K562 (cell line): Measurements from ENCODE around the gene CCSER2. TPM values are rescaled to one million over a fixed set of nuclear protein-coding genes. Genes with fewer than 3 reads are reported as not detected.

Experiments
- ATAC-seq: fragments of 200-7000 bp; cut with Tn5 transposase; 3 replicates; pipeline ENCODE4 v1.9.1; 2020; ENCODE audit warnings: moderate library complexity
- BruUV-seq: library from RNA; stranded (reverse); fragments of 400-500 nt; replicated peaks from 2 replicates; lab custom pipeline; 2021; lab: Mats Ljungman, UMichigan
- CTCF ChIA-PET: fragments of 300-600 bp; formaldehyde crosslinking; extraction: SDS; loops from one replicate; lab custom pipeline; 2021; ENCODE audit warnings: low intra/inter-chr PET ratio; lab: Yijun Ruan, JAX
- POLR2A ChIA-PET: fragments of 300-600, 350-650 bp; sonication (Branson Sonifier 250); formaldehyde crosslinking; extraction: SDS; loops from one replicate; lab custom pipeline; 2021; ENCODE audit warnings: antibody characterized with exemption, inconsistent platforms; lab: Yijun Ruan, JAX
- DNase-seq, 4 experiments: peaks; one replicate each; pipeline versions ENCODE4 v3.0.0 to v3.0.0-alpha.2; 2011 to 2018; ENCODE audit warnings: low spot score in 3 of 4, mixed read lengths in 3 of 4; ENCODE audit errors: extremely low read depth in 1 of 4
- FAIRE-seq: peaks from 2 replicates; lab custom pipeline; 2011; peaks lifted over from hg19 to GRCh38; lab: Jason Lieb, UNC
- H2AFZ ChIP-seq: 2 replicates; pipeline ENCODE4 v1.6.0; 2011; ENCODE audit warnings: low read depth, low read length, control low read depth, inconsistent platforms
- H3K27ac ChIP-seq: fragments of 200-600 bp; 3 replicates; pipeline ENCODE4 v1.8.0; 2011; ENCODE audit warnings: low read depth, mild to moderate bottlenecking, control low read depth, inconsistent platforms, low read length, moderate library complexity, mixed read lengths; ENCODE audit errors: extremely low read depth
- H3K27me3 ChIP-seq, 2 experiments: fragments of 300-600 bp in 1 of 2; 2 replicates in 1 of 2; 3 replicates in 1 of 2; pipeline versions ENCODE4 v1.6.0 to v1.8.0; 2011; ENCODE audit warnings: inconsistent platforms in 2 of 2, low read length in 2 of 2, mild to moderate bottlenecking in 1 of 2, mixed read lengths in 1 of 2, moderate library complexity in 1 of 2; ENCODE audit not compliant: control insufficient read depth in 2 of 2, insufficient read depth in 2 of 2
- H3K36me3 ChIP-seq: fragments of 300-600 bp; 3 replicates; pipeline ENCODE4 v1.8.0; 2011; ENCODE audit warnings: mild to moderate bottlenecking, low read length, inconsistent platforms; ENCODE audit not compliant: control insufficient read depth, insufficient read depth
- H3K4me1 ChIP-seq, 2 experiments: fragments of 200-600 bp in 1 of 2; replicated peaks in 1 of 2; 2 replicates in 1 of 2; 3 replicates in 1 of 2; pipeline versions ENCODE4 v1.5.1 to v1.8.0; 2011; ENCODE audit warnings: inconsistent platforms in 2 of 2, low read length in 2 of 2, mild to moderate bottlenecking in 1 of 2, mixed read lengths in 1 of 2, moderate library complexity in 1 of 2; ENCODE audit not compliant: control insufficient read depth in 2 of 2, insufficient read depth in 2 of 2
- H3K4me2 ChIP-seq: 2 replicates; pipeline ENCODE4 v1.6.1; 2011; ENCODE audit warnings: low read length, control low read depth, inconsistent platforms, mixed read lengths; ENCODE audit not compliant: insufficient read depth
- H3K4me3 ChIP-seq: fragments of 200-600 bp; sonication (generic), shearing (Covaris generic); 2 replicates; pipeline ENCODE4 v1.5.1; 2016; ENCODE audit warnings: control low read depth, inconsistent platforms
- H3K79me2 ChIP-seq: fragments of 200-600 bp; 3 replicates; pipeline ENCODE4 v1.8.0; 2011; ENCODE audit warnings: low read length, inconsistent platforms; ENCODE audit not compliant: control insufficient read depth, insufficient read depth
- H3K9ac ChIP-seq, 2 experiments: 2 replicates each; pipeline versions ENCODE4 v1.6.0 to v1.6.1; 2011; ENCODE audit warnings: low read depth in 2 of 2, low read length in 2 of 2, control low read depth in 1 of 2, inconsistent platforms in 1 of 2, mild to moderate bottlenecking in 1 of 2, mixed read lengths in 1 of 2; ENCODE audit not compliant: insufficient read depth in 1 of 2
- H3K9me1 ChIP-seq: one replicate; pipeline ENCODE4 v1.6.0; 2011; ENCODE audit warnings: inconsistent platforms, mild to moderate bottlenecking, low read length, moderate library complexity; ENCODE audit not compliant: control insufficient read depth, insufficient read depth
- H3K9me3 ChIP-seq: replicated peaks from 2 replicates; pipeline ENCODE4 v1.5.1; 2011; ENCODE audit warnings: low read depth, low read length, inconsistent platforms; ENCODE audit not compliant: control insufficient read depth, insufficient read depth
- H4K20me1 ChIP-seq: replicated peaks from 2 replicates; pipeline ENCODE4 v1.6.1; 2011; ENCODE audit warnings: low read length, inconsistent platforms, mixed read lengths; ENCODE audit not compliant: control insufficient read depth, insufficient read depth
- LCOR ChIP-seq: sonication (generic); formaldehyde crosslinking; IDR thresholded peaks from 2 replicates; pipeline ENCODE4 v1.8.0; 2022; ENCODE audit warnings: mild to moderate bottlenecking, missing genetic modification reagents
- ZNF740 ChIP-seq, 3 experiments: fragments of 200-800 bp in 1 of 3; sonication (Bioruptor generic) in 1 of 3; sonication (generic) in 1 of 3; formaldehyde crosslinking in 1 of 3; IDR thresholded peaks; 2 replicates each; pipeline versions ENCODE4 v1.6.1 to v1.8.0; 2016 to 2022; ENCODE audit warnings: mild to moderate bottlenecking in 2 of 3, missing compliant biosample characterization in 2 of 3, missing genetic modification characterization in 2 of 3, missing genetic modification reagents in 1 of 3
- whole genome bisulfite sequencing: fragments of 100-300 bp; shearing (Covaris generic); methylation state at CpG from one replicate; pipeline ENCODE4 v1.1.6; 2016; ENCODE audit warnings: low coverage, mixed read lengths; ENCODE audit not compliant: insufficient coverage; ENCODE audit errors: missing lambda C conversion rate; 5-methylcytosine and 5-hydroxymethylcytosine counted together
- in situ Hi-C: fragments of 300-500 bp; cut with MboI; formaldehyde crosslinking; loops from 4 replicates; pipeline ENCODE4 v1.15.0; 2018; ENCODE audit warnings: inconsistent platforms, mixed read lengths
- intact Hi-C: fragments of 100-400 bp; cut with micrococcal nuclease; formaldehyde crosslinking; loops from 2 replicates; pipeline ENCODE4 v1.14.2; 2022
- polyA plus RNA-seq, 8 experiments: library from polyadenylated mRNA; depleted of rRNA in 4 of 8; stranded (reverse) in 5 of 8; unstranded in 3 of 8; fragments of >200 nt; fragmentation: Nextera tagmentation in 2 of 8; fragmentation: Illumina TruSeq in 1 of 8; extraction: Ambion mirVana in 2 of 8; extraction: Trizol in 1 of 8; gene quantifications; 2 replicates each; pipeline versions ENCODE4 v1.2.1 to v1.2.3, GENCODE V29; 2011 to 2014; ENCODE audit warnings: inconsistent platforms in 1 of 8, missing spikeins in 1 of 8
- total RNA-seq, 7 experiments: library from RNA; depleted of rRNA in 6 of 7; stranded (reverse); fragments of >200 nt in 6 of 7; fragmentation: Illumina TruSeq in 2 of 7; extraction: Trizol in 2 of 7; gene quantifications; 2 replicates each; pipeline versions ENCODE4 v1.2.1 to v1.2.3, GENCODE V29; 2011 to 2021; ENCODE audit warnings: low replicate concordance in 1 of 7
- TF ChIP-seq, protein P1 (sequence below): fragments of 200-800 bp; sonication (Bioruptor generic); IDR thresholded peaks from 2 replicates; pipeline ENCODE4 v1.6.1; 2017; ENCODE audit warnings: missing genetic modification characterization, missing compliant biosample characterization
- TF ChIP-seq, protein P2 (sequence below): sonication (generic); formaldehyde crosslinking; IDR thresholded peaks from 2 replicates; pipeline ENCODE4 v1.5.0; 2020; ENCODE audit warnings: missing genetic modification reagents

The CCSER2 gene
- total and polyA plus RNA-seq, 9 of the 15 experiments (the other 6 are each of a cell fraction or from before 2014, with no cell fraction given): 2.7 to 15.1 (median 9.7) TPM

- TF ChIP-seq ZNF740 (CRISPR knock-in tag; IDR thresholded peaks at IDR 0.05) (no peak), ZNF740 (tag; IDR thresholded peaks at IDR 0.05) (no peak)
- TF ChIP-seq, protein P1, sequence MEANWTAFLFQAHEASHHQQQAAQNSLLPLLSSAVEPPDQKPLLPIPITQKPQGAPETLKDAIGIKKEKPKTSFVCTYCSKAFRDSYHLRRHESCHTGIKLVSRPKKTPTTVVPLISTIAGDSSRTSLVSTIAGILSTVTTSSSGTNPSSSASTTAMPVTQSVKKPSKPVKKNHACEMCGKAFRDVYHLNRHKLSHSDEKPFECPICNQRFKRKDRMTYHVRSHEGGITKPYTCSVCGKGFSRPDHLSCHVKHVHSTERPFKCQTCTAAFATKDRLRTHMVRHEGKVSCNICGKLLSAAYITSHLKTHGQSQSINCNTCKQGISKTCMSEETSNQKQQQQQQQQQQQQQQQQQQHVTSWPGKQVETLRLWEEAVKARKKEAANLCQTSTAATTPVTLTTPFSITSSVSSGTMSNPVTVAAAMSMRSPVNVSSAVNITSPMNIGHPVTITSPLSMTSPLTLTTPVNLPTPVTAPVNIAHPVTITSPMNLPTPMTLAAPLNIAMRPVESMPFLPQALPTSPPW (CRISPR knock-in tag): no peak
- TF ChIP-seq, protein P2, sequence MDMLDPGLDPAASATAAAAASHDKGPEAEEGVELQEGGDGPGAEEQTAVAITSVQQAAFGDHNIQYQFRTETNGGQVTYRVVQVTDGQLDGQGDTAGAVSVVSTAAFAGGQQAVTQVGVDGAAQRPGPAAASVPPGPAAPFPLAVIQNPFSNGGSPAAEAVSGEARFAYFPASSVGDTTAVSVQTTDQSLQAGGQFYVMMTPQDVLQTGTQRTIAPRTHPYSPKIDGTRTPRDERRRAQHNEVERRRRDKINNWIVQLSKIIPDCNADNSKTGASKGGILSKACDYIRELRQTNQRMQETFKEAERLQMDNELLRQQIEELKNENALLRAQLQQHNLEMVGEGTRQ: no peak
These were observed 26.7 kb downstream of the CCSER2 start (continued) for GRCh38 chr10:84355106-84355505.

- no peak for ATAC-seq
These were observed 28.5 kb downstream of the CCSER2 start for GRCh38 chr10:84356928-84357327.

More at GRCh38 chr10:84356928-84357327, 28.5 kb downstream of the CCSER2 start:
- H3K4me1 ChIP-seq: peaks cover 0 to 2% of the 10 kb centered on the region in 2 experiments; a peak in 1 of 5 replicates
- H3K9ac ChIP-seq: no peak overlapping the region
- WGBS: 55% methylated on average over 2 of the region's 2 CpGs
- ChIA-PET POLR2A (no interaction called here), CTCF (no interaction called here)
- no peaks in the 10 kb centered on the region for H3K36me3 ChIP-seq
- H4K20me1 ChIP-seq: no peaks in the 10 kb centered on the region
- no peak overlapping the region for H3K27ac ChIP-seq
- no peak overlapping the region for H2AFZ ChIP-seq
- no peak for FAIRE-seq
- no peaks in the 10 kb centered on the region for H3K9me1 ChIP-seq
- TF ChIP-seq LCOR (CRISPR knock-in tag): no peak
- H3K4me2 ChIP-seq: no peak overlapping the region
- in situ Hi-C loops: no loop called here
- BruUV-seq: no TSS peak
- H3K4me3 ChIP-seq: no peak overlapping the region
- H3K27me3 ChIP-seq: no peaks in the 10 kb centered on the region
- no peaks in the 10 kb centered on the region for H3K9me3 ChIP-seq
- H3K79me2 ChIP-seq: no peaks in the 10 kb centered on the region; the same call in 2 of the 3 replicates
- DNase-seq: no peak
- intact Hi-C loops: loop anchor here (5.0 kb wide), 1 partner anchor 65 kb away; no protein-coding TSS in a partner anchor
